GM21528 (cell line): Measurements from ENCODE around the gene JSRP1.
"Not testable (repeated sequence)": the region's sequence is repeated elsewhere in the genome, so short reads cannot be mapped to it uniquely, and the experiment has no call there.

ENCODE experiments used
- ATAC-seq: cut with Tn5 transposase; IDR thresholded peaks from one replicate; pipeline ENCODE4 v1.9.1; 2021; ENCODE audit warnings: mild to moderate bottlenecking, moderate library complexity; ENCODE audit not compliant: unreplicated experiment, low FRiP score

JSRP1 gene

GRCh38 chr19:2282862-2283237 lies 26.6 kb upstream of the JSRP1 start:
- ATAC-seq: no peak

GRCh38 chr19:2282062-2282861 lies 26.0 kb upstream of the JSRP1 start, which contains the start of gene PEAK3:
Gene PEAK3, minus strand, starts transcription at chr19:2282175. Its CDS starts 1,244 bp downstream, at chr19:2280931.
- no peak for ATAC-seq

DNA sequence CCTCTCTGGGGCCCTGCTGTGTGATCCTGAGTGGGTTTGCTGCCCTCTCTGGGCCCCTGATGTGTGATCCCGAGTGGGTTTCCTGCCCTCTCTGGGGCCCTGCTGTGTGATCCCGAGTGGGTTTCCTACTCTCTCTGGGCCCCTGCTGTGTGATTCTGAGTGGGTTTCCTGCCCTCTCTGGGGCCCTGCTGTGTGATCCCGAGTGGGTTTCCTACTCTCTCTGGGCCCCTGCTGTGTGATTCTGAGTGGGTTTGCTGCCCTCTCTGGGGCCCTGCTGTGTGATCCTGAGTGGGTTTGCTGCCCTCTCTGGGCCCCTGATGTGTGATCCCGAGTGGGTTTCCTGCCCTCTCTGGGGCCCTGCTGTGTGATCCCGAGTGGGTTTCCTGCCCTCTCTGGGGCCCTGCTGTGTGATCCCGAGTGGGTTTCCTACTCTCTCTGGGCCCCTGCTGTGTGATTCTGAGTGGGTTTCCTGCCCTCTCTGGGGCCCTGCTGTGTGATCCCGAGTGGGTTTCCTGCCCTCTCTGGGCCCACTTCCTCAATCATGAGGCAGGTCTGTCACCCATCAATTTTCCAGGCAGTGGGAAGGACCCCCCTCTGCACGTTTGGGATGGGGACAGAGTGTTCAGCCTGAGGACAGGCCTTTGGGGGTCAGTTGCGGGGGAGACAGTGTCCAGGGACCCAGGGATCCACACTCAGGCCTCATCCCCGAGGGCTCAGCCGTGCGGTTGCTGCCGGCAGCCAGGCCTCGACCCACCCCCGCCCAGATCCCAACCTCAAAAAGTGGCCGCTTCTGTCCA lies 25.2 kb upstream of the JSRP1 start:
- ATAC-seq: not testable (repeated sequence)

DNA sequence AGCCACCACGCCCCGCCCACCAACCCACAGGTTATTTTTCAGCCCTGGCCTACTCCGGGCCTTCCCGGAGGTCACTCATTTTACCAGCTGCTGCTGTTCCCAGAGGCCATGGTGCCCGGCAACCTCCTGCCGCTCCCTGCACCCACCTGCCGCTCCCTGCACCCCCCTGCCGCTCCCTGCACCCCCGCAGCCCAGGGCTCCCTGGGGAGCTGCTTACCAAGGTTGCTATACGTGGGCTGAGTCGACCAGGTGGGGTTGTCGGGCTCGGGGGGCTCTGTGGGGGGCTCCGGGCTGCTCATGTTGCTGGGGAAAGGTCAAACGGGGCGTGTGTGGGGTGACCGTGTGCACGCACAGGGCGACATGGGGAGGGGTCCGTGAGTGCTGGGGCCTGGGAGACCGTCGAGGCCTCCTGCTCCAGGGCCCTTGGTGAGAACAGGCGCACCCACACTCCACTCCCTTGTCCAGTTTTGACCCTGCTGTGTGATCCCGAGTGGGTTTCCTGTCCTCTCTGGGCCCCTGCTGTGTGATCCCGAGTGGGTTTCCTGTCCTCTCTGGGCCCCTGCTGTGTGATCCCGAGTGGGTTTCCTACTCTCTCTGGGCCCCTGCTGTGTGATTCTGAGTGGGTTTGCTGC lies 24.5 kb upstream of the JSRP1 start:
- ATAC-seq: no peak

DNA sequence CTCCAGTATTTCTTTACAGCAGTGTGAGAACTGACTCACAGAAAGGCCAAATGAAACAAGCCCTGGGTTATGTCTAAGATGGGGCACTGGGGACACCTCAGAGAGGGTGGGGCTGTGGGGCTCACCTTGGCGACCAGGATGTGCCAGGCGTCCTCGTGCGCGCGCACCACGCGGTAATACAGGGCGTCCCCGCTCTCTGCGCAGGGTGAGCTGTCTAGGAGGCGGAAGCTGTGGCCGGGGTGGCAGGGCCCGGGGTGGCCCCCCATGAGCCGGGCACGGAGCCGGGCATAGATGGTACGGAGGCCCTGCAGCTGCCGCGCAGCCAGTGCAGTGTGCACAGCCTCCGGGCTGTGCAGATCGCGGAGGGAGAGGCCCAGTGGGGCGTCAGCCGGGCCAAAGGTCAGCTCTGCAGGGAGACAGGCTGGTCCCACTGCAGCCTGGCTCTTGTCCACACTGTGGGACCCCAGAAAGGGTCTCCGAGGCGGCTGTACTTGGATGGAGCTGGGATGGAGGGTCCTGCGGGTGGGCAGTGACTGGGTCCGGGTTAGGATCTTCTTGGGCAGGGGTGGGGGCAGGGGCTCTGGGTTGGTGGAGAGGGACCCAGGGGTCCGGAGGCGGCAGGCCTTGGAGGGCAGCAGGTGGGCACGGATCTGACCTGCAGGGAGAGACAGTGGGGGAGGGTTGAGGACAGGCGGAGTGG lies 22.4 kb upstream of the JSRP1 start:
- no peak for ATAC-seq

DNA sequence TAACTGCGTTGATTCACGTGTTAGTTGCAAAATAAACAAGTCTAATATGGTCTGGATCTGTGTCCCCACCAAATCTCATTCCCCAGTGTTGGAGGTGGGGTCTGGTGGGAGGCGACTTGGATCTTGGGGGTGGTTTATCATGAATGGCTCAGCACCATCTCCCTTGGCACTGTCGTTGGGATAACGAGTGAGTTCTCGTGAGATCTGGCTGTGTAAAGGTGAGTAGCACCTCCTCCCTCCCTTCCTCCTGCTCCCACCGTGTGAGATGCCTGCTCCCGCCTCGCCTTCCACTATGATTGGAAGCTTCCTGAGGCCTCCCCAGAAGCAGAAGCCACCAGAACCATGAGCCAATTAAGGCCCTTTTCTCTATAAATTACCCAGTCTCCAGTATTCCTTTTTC lies 20.9 kb upstream of the JSRP1 start:
- ATAC-seq: no peak

GRCh38 chr19:2276429-2276986 lies 20.3 kb upstream of the JSRP1 start:
- no peak for ATAC-seq

GRCh38 chr19:2275588-2276428 lies 19.6 kb upstream of the JSRP1 start:
- no peak for ATAC-seq

- no peak for ATAC-seq
These were observed 18.8 kb upstream of the JSRP1 start for GRCh38 chr19:2274931-2275535.

GRCh38 chr19:2274185-2274711 lies 18.0 kb upstream of the JSRP1 start:
- no peak for ATAC-seq

- no peak for ATAC-seq
These were observed 17.4 kb upstream of the JSRP1 start for GRCh38 chr19:2273356-2274184.

GRCh38 chr19:2271234-2272103 lies 15.3 kb upstream of the JSRP1 start:
- ATAC-seq: no peak

GRCh38 chr19:2270423-2271233 lies 14.4 kb upstream of the JSRP1 start:
- no peak for ATAC-seq

DNA sequence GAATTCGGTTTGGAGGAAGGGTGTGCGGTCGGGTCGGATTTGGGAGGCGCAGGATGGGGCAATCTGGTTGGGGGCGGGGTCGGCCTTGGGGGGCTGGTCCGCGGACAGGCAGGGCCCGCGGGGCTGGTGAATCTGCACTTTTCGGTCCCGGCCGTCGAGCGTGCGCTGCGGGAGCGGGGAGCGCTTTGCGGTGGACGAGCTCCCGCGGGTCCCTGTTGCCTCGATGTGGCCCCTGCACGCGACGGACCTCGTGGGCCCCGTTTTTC lies 13.9 kb upstream of the JSRP1 start:
- no peak for ATAC-seq

GRCh38 chr19:2269244-2270156 lies 13.3 kb upstream of the JSRP1 start:
- ATAC-seq: peak; percentile 59
